NCI-H146 treated with DMSO at 0.1 percent for 48 hours (cell line): ENCODE results near the gene FARS2.

ENCODE experiments used
- DNase-seq: peaks from one replicate; lab custom pipeline; 2025; ENCODE audit not compliant: unreplicated experiment; lab: John Stamatoyannopoulos, UW

The FARS2 gene

GRCh38 chr6:5525209-5525608, 263.9 kb downstream of the FARS2 start:
- DNase-seq = no peak

- no peak for DNase-seq
Measured at GRCh38 chr6:5529015-5529414, 267.7 kb downstream of the FARS2 start.

- no peak for DNase-seq
Measured at GRCh38 chr6:5529733-5530132, 268.4 kb downstream of the FARS2 start.

- DNase-seq = no peak
Measured at GRCh38 chr6:5531161-5531560, 269.8 kb downstream of the FARS2 start.

- no peak for DNase-seq
Measured at GRCh38 chr6:5531853-5532375, 270.6 kb downstream of the FARS2 start.

GRCh38 chr6:5532941-5533340, 271.6 kb downstream of the FARS2 start:
- DNase-seq = no peak

GRCh38 chr6:5534643-5535042, 273.3 kb downstream of the FARS2 start:
- DNase-seq = no peak

GRCh38 chr6:5536644-5537043, 275.3 kb downstream of the FARS2 start:
- DNase-seq = no peak

GRCh38 chr6:5537132-5537531, 275.8 kb downstream of the FARS2 start:
- no peak for DNase-seq

GRCh38 chr6:5537967-5538366, 276.7 kb downstream of the FARS2 start:
- no peak for DNase-seq

- DNase-seq = no peak
Measured at GRCh38 chr6:5540370-5540769, 279.1 kb downstream of the FARS2 start.

- no peak for DNase-seq
Measured at GRCh38 chr6:5541025-5541424, 279.7 kb downstream of the FARS2 start.

- DNase-seq = no peak
Measured at GRCh38 chr6:5541751-5542432, 280.6 kb downstream of the FARS2 start.

- no peak for DNase-seq
Measured at GRCh38 chr6:5547556-5547955, 286.2 kb downstream of the FARS2 start.

GRCh38 chr6:5550631-5551030, 289.3 kb downstream of the FARS2 start:
- no peak for DNase-seq

- no peak for DNase-seq
Measured at GRCh38 chr6:5552243-5552642, 290.9 kb downstream of the FARS2 start.

GRCh38 chr6:5553767-5554166, 292.5 kb downstream of the FARS2 start:
- DNase-seq = no peak

GRCh38 chr6:5554226-5554625, 292.9 kb downstream of the FARS2 start:
- no peak for DNase-seq

- DNase-seq = no peak
Measured at GRCh38 chr6:5556011-5556410, 294.7 kb downstream of the FARS2 start.

- no peak for DNase-seq
Measured at GRCh38 chr6:5557506-5557905, 296.2 kb downstream of the FARS2 start.

- no peak for DNase-seq
Measured at GRCh38 chr6:5559651-5560050, 298.3 kb downstream of the FARS2 start.

GRCh38 chr6:5562277-5562676, 301.0 kb downstream of the FARS2 start:
- DNase-seq = no peak

GRCh38 chr6:5563086-5563485, 301.8 kb downstream of the FARS2 start:
- no peak for DNase-seq
